Adrenal gland (tissue), 12 donors: ENCODE measurements around the gene HPS3. TPM values are rescaled to one million over a fixed set of nuclear protein-coding genes. Genes with fewer than 3 reads are reported as not detected.
A peak's percentile ranks its signal among the peaks of the same experiment; 100 is the strongest.

Source experiments
- DNase-seq, 7 donors: peaks; one replicate each; pipeline ENCODE4 v3.0.0-alpha.2; 2019 to 2020
- H3K27ac ChIP-seq, 5 donors: fragments of 200-600 bp; sonication (generic) in 4 of 5; 1 replicate in 3 of 5; 2 replicates in 2 of 5; pipeline versions ENCODE4 v1.5.1 to v1.8.0; 2016 to 2020; ENCODE audit warnings: mild to moderate bottlenecking in 1 of 5
- H3K27me3 ChIP-seq: fragments of 200-600 bp; 2 replicates; pipeline ENCODE4 v1.8.0; 2021
- H3K36me3 ChIP-seq, 2 donors: fragments of 200-600 bp; replicated peaks in 1 of 2; 1 replicate in 1 of 2; 2 replicates in 1 of 2; pipeline versions ENCODE4 v1.5.1 to v1.8.0; 2018 to 2022
- H3K4me1 ChIP-seq, 2 donors: fragments of 200-600 bp; replicated peaks in 1 of 2; 1 replicate in 1 of 2; 2 replicates in 1 of 2; pipeline versions ENCODE4 v1.5.1 to v1.8.0; 2018 to 2021
- H3K4me3 ChIP-seq, 4 donors: fragments of 200-600 bp; sonication (generic) in 3 of 4; one replicate each; pipeline ENCODE4 v1.5.1; 2016 to 2018
- H3K9me3 ChIP-seq, 3 donors: fragments of 200-600 bp; sonication (generic) in 1 of 3; replicated peaks in 1 of 3; 1 replicate in 2 of 3; 2 replicates in 1 of 3; pipeline versions ENCODE4 v1.5.1 to v1.8.0; 2016 to 2021
- CTCF ChIP-seq, 6 experiments: fragments of 450-650 bp in 4 of 6; fragments of 200-600 bp in 2 of 6; sonication (generic) in 1 of 6; IDR thresholded peaks; 1 replicate in 5 of 6; 2 replicates in 1 of 6; pipeline versions ENCODE4 v1.5.1 to v1.8.0; 2016 to 2021; ENCODE audit warnings: antibody characterized with exemption in 6 of 6, mild to moderate bottlenecking in 2 of 6, moderate library complexity in 1 of 6
- POLR2A ChIP-seq, 2 donors: fragments of 450-650 bp; IDR thresholded peaks; one replicate each; pipeline ENCODE4 v1.6.1; 2017; ENCODE audit warnings: antibody characterized with exemption in 2 of 2, mild to moderate bottlenecking in 2 of 2, moderate library complexity in 1 of 2
- WGBS, 4 donors: extraction: QIAGEN DNeasy Blood & Tissue Kit in 2 of 4; methylation state at CpG; one replicate each; pipeline versions ENCODE4 v1.1.5 to v1.1.7; 2013 to 2017; 5-methylcytosine and 5-hydroxymethylcytosine counted together
- intact Hi-C, 2 donors: fragments of 100-400 bp; cut with DNase I; formaldehyde crosslinking; loops; one replicate each; pipeline versions ENCODE4 v1.14.1 to v1.15.0; 2022 to 2023
- polyA plus RNA-seq, 3 donors: library from polyadenylated mRNA; stranded (reverse); fragments of 200-250 nt in 2 of 3; fragments of 350-450 nt in 1 of 3; fragmentation: Illumina TruSeq in 1 of 3; extraction: RNeasy Lipid Tissue Mini Kit (QIAGEN cat#74804) in 1 of 3; gene quantifications; one replicate each; pipeline ENCODE4 v1.2.3, GENCODE V29; 2013 to 2014
- total RNA-seq, 9 donors: library from RNA; depleted of rRNA in 4 of 9; stranded (reverse); fragments of >200 nt in 4 of 9; fragments of 120-200 nt in 1 of 9; fragmentation: NEBNext Ultra II Directional in 1 of 9; extraction: Animal tissue kit (Norgen Biotek cat#: 25700) in 1 of 9; gene quantifications; one replicate each; pipeline versions ENCODE4 v1.1.0 to v1.2.4, GENCODE V29; 2013 to 2023
- donor health status: healthy with polysubstance abuse.
- donor health status: Bipolar disorder and iron deficiency.
- donor health status: DM: yes; HTN: yes; CAD: no.
- donor health status: DM: no; HTN: no; CAD: no.
- donor health status: DM: no; HTN: no; CAD: no.
- donor health status: DM: yes; HTN: yes; CAD: no.

Gene HPS3
- total and polyA plus RNA-seq, 12 donors, result 6.7 to 38.2 (median 28.9) TPM

- intact Hi-C loops, result no loop called here
- Histone ChIP-seq H3K27ac (no peak overlapping the region), H3K4me1 (peaks cover 0 to 23% of the 10 kb centered on the region in 2 donors), H3K27me3 (no peaks in the 10 kb centered on the region), H3K4me3 (no peak overlapping the region), H3K9me3 (no peaks in the 10 kb centered on the region), H3K36me3 (peaks cover 0 to 6% of the 10 kb centered on the region in 2 donors)
- WGBS, 4 donors, result 94 to 98% (median 97%) methylated on average over 6 of the region's 6 CpGs
- DNase-seq, result no peak
- TF ChIP-seq CTCF (IDR thresholded peaks at IDR 0.05), result no peak
- no peak for TF ChIP-seq POLR2A (IDR thresholded peaks at IDR 0.05)
These were observed 21.0 kb downstream of the HPS3 start for GRCh38 chr3:149150436-149150835.

- TF ChIP-seq CTCF (IDR thresholded peaks at IDR 0.05), result no peak
- TF ChIP-seq POLR2A (IDR thresholded peaks at IDR 0.05), result no peak
- H3K27ac ChIP-seq, result peak overlapping the region in 2 of 5 donors; percentile 4 to 23
- peaks cover 0 to 18% of the 10 kb centered on the region in 2 donors for H3K4me1 ChIP-seq
- peaks cover 0 to 13% of the 10 kb centered on the region in 2 donors for H3K36me3 ChIP-seq
- H3K27me3 ChIP-seq, result no peaks in the 10 kb centered on the region
- intact Hi-C loops, result no loop called here
- WGBS, 4 donors, result 33 to 70% (median 58%) methylated on average over 2 of the region's 2 CpGs
- DNase-seq, result peak in 2 of 7 donors; percentile 30 to 35
- no peaks in the 10 kb centered on the region for H3K9me3 ChIP-seq
- no peak overlapping the region for H3K4me3 ChIP-seq
These were observed 22.4 kb downstream of the HPS3 start for GRCh38 chr3:149151843-149152242.

DNA sequence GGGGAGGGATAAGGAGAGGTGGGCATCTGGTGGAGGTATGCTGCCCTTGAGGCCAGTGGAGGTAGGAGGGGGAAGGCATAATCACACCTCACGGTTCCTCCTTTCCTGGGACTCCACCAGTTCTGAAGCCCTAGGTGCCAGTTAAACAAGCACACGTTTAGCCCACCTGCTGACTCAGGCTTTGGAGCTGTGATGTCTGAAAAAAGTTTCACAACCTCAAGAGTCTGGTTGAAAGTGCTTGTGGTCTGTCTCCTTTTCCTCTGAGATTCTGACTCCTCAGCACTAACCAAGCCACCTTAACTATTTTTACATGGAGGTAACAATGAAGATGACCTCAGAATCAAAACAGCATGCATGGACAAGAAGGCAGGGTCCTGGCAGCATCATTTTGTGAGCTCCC is 23.0 kb downstream of the HPS3 start:
- Histone ChIP-seq H3K36me3 (peaks cover 0 to 17% of the 10 kb centered on the region in 2 donors), H3K27ac (peak overlapping the region in 2 of 5 donors; percentile 4 to 23), H3K4me3 (no peak overlapping the region), H3K4me1 (peaks cover 0 to 12% of the 10 kb centered on the region in 2 donors), H3K27me3 (no peaks in the 10 kb centered on the region), H3K9me3 (no peaks in the 10 kb centered on the region)
- TF ChIP-seq POLR2A (IDR thresholded peaks at IDR 0.05) (no peak), CTCF (IDR thresholded peaks at IDR 0.05) (no peak)
- WGBS, 4 donors, result 60 to 74% (median 67%) methylated on average over 2 of the region's 2 CpGs
- DNase-seq, result no peak
- intact Hi-C loops, result no loop called here

DNA sequence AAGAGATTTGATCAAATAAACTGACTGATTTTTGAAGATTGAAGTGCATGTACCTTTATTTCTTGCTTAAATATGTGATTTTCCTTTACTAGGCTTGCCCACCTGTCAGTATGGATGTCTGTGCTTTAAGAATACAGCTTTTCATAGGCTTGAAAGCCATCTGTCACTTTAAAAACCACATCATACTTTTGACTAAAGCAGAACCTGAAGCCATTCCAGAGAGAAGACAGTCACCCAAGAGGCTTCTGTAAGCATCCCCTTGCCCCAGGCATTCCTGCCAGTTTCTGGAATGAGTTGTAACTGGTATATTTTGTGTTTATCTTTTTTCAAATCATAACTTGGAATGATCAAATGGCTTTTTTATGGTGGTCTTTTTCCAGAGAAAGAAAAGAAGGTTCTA is 24.0 kb downstream of the HPS3 start:
- intact Hi-C loops, result no loop called here
- H3K27me3 ChIP-seq, result no peaks in the 10 kb centered on the region
- H3K36me3 ChIP-seq, result peaks cover 0 to 24% of the 10 kb centered on the region in 2 donors
- peaks cover 0 to 11% of the 10 kb centered on the region in 2 donors for H3K4me1 ChIP-seq
- no peak overlapping the region for H3K27ac ChIP-seq
- DNase-seq, result no peak
- no peak overlapping the region for H3K4me3 ChIP-seq
- no peaks in the 10 kb centered on the region for H3K9me3 ChIP-seq
- no peak for TF ChIP-seq POLR2A (IDR thresholded peaks at IDR 0.05)
- TF ChIP-seq CTCF (IDR thresholded peaks at IDR 0.05), result no peak
